AG09309 (cell line): Measurements from ENCODE around the gene PLXNA4.

Source experiments
- DNase-seq: peaks from one replicate; pipeline ENCODE4 v3.0.0-alpha.2; 2010; ENCODE audit warnings: low read depth
- H3K4me3 ChIP-seq: 2 replicates; pipeline ENCODE4 v1.5.1; 2011; ENCODE audit warnings: mild to moderate bottlenecking, low read depth, low read length, moderate library complexity; ENCODE audit not compliant: control insufficient read depth
- CTCF ChIP-seq: IDR thresholded peaks from 2 replicates; pipeline ENCODE4 v1.5.1; 2011; ENCODE audit warnings: mild to moderate bottlenecking, low read depth, low read length, inconsistent platforms; ENCODE audit not compliant: insufficient read depth, control insufficient read depth; ENCODE audit errors: missing control alignments

PLXNA4 gene

GRCh38 chr7:132451161-132451560, 125.1 kb downstream of the PLXNA4 start:
- no peak overlapping the region for H3K4me3 ChIP-seq
- DNase-seq, result no peak
- no peak for TF ChIP-seq CTCF

GRCh38 chr7:132450696-132451095, 125.6 kb downstream of the PLXNA4 start:
- no peak overlapping the region for H3K4me3 ChIP-seq
- no peak for TF ChIP-seq CTCF
- DNase-seq, result no peak

- no peak overlapping the region for H3K4me3 ChIP-seq
- DNase-seq, result no peak
- no peak for TF ChIP-seq CTCF
Observed at GRCh38 chr7:132450188-132450587, 126.1 kb downstream of the PLXNA4 start.

- no peak for TF ChIP-seq CTCF
- H3K4me3 ChIP-seq, result no peak overlapping the region
- DNase-seq, result no peak
Observed at GRCh38 chr7:132446666-132447278, 129.5 kb downstream of the PLXNA4 start.

GRCh38 chr7:132446260-132446659, 130.0 kb downstream of the PLXNA4 start:
- H3K4me3 ChIP-seq, result no peak overlapping the region
- no peak for DNase-seq
- no peak for TF ChIP-seq CTCF

- DNase-seq, result no peak
- TF ChIP-seq CTCF, result no peak
Observed at GRCh38 chr7:132443761-132444520, 132.3 kb downstream of the PLXNA4 start.

More at GRCh38 chr7:132443761-132444520, 132.3 kb downstream of the PLXNA4 start:
- no peak overlapping the region for H3K4me3 ChIP-seq
